Stomach (tissue), 9 donors: ENCODE results near the gene PEX10. TPM values are rescaled to one million over a fixed set of nuclear protein-coding genes. Genes with fewer than 3 reads are reported as not detected.
A peak's percentile ranks its signal among the peaks of the same experiment; 100 is the strongest.

Experiments
- DNase-seq, 2 donors: peaks; one replicate each; pipeline versions ENCODE4 v3.0.0 to v3.0.0-alpha.2; 2013 to 2019
- H3K27ac ChIP-seq, 5 donors: fragments of 200-600 bp in 4 of 5; sonication (generic) in 4 of 5; one replicate each; pipeline ENCODE4 v1.5.1; 2013 to 2019; ENCODE audit warnings: mild to moderate bottlenecking in 1 of 5, moderate library complexity in 1 of 5
- H3K27me3 ChIP-seq, 3 donors: fragments of 200-600 bp; sonication (generic); one replicate each; pipeline ENCODE4 v1.5.1; 2017 to 2019; ENCODE audit warnings: mixed run types in 1 of 3
- H3K36me3 ChIP-seq, 4 donors: fragments of 200-600 bp; sonication (generic); 1 replicate in 3 of 4; 2 replicates in 1 of 4; pipeline ENCODE4 v1.5.1; 2016 to 2019
- H3K4me1 ChIP-seq, 4 donors: fragments of 200-600 bp; sonication (generic); one replicate each; pipeline ENCODE4 v1.5.1; 2016 to 2019
- H3K4me3 ChIP-seq, 4 donors: fragments of 200-600 bp; sonication (generic) in 3 of 4; one replicate each; pipeline ENCODE4 v1.5.1; 2016 to 2019; ENCODE audit warnings: mild to moderate bottlenecking in 1 of 4
- H3K9me3 ChIP-seq, 4 donors: fragments of 200-600 bp; sonication (generic); one replicate each; pipeline ENCODE4 v1.5.1; 2016 to 2019
- EP300 ChIP-seq: sonication (generic); formaldehyde crosslinking; IDR thresholded peaks from one replicate; pipeline ENCODE4 v1.6.1; 2017; ENCODE audit warnings: antibody characterized with exemption
- POLR2A ChIP-seq, 4 donors: fragments of 450-650 bp; IDR thresholded peaks; one replicate each; pipeline ENCODE4 v1.6.1; 2016; ENCODE audit warnings: antibody characterized with exemption in 4 of 4, control low read depth in 2 of 4, mild to moderate bottlenecking in 1 of 4, moderate library complexity in 1 of 4
- POLR2AphosphoS5 ChIP-seq, 3 donors: sonication (generic); formaldehyde crosslinking; IDR thresholded peaks; one replicate each; pipeline ENCODE4 v1.6.1; 2016; ENCODE audit warnings: antibody characterized with exemption in 3 of 3
- WGBS, 5 donors: extraction: QIAGEN DNeasy Blood & Tissue Kit in 3 of 5; methylation state at CpG; one replicate each; pipeline versions ENCODE4 v1.1.5 to v1.1.7; 2013 to 2018; 5-methylcytosine and 5-hydroxymethylcytosine counted together
- intact Hi-C: fragments of 100-400 bp; cut with DNase I; formaldehyde crosslinking; loops from one replicate; pipeline ENCODE4 v1.15.1; 2023; ENCODE audit warnings: low total_unique reads
- polyA plus RNA-seq, 3 donors: library from polyadenylated mRNA; stranded (reverse); fragments of 200-250 nt; gene quantifications; one replicate each; pipeline ENCODE4 v1.2.3, GENCODE V29; 2013
- total RNA-seq, 5 donors: library from RNA; depleted of rRNA; stranded (reverse); fragments of >200 nt; gene quantifications; one replicate each; pipeline versions ENCODE4 v1.1.0 to v1.2.3, GENCODE V29; 2014 to 2016
- TF ChIP-seq, protein P1 (sequence below), 7 experiments: fragments of 450-650 bp in 4 of 7; fragments of 200-600 bp in 3 of 7; sonication (generic) in 3 of 7; IDR thresholded peaks; one replicate each; pipeline ENCODE4 v1.5.1; 2016 to 2019; ENCODE audit warnings: antibody characterized with exemption in 7 of 7, control low read depth in 2 of 7, mild to moderate bottlenecking in 1 of 7
- donor health status: healthy with polysubstance abuse.
- donor health status: Bipolar disorder and iron deficiency.
- donor health status: healthy.

PEX10 gene
- total and polyA plus RNA-seq, 8 donors, result 0.87 to 27.2 (median 15.7) TPM

DNA sequence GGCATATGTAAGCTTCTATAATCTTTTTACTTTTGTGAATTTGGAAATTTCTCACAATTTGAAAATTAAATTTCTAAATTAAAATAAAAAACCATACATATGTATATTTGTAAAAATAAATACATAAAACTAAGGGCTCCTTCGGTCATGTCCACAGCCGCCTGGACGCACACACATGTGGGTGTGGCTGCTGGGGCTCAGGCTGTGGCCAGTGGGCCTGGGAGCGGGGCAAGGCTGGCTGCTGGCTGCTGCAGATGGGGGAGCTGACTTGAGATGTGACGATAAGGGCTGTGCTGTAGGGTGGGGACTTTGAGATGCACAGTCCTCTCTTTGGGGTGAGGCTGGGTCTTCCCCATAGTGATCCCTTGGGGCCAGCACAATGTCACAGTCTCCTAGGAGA is 15.9 kb downstream of the PEX10 start:
- no peak overlapping the region for H3K27ac ChIP-seq
- intact Hi-C loops, result no loop called here
- peaks cover 28 to 44% (median 34%) of the 10 kb centered on the region in 4 donors for H3K4me1 ChIP-seq
- H3K4me3 ChIP-seq, result no peak overlapping the region
- peaks cover 49 to 83% (median 76%) of the 10 kb centered on the region in 4 donors for H3K36me3 ChIP-seq
- H3K9me3 ChIP-seq, result no peaks in the 10 kb centered on the region
- WGBS, 5 donors, result 90 to 93% (median 92%) methylated on average over 5 of the region's 5 CpGs
- DNase-seq, result no peak
- H3K27me3 ChIP-seq, result no peaks in the 10 kb centered on the region
- TF ChIP-seq EP300, result no peak
- no peak for TF ChIP-seq POLR2A (IDR thresholded peaks at IDR 0.05)
- TF ChIP-seq POLR2AphosphoS5 (IDR thresholded peaks at IDR 0.05), result no peak
- TF ChIP-seq, protein P1, sequence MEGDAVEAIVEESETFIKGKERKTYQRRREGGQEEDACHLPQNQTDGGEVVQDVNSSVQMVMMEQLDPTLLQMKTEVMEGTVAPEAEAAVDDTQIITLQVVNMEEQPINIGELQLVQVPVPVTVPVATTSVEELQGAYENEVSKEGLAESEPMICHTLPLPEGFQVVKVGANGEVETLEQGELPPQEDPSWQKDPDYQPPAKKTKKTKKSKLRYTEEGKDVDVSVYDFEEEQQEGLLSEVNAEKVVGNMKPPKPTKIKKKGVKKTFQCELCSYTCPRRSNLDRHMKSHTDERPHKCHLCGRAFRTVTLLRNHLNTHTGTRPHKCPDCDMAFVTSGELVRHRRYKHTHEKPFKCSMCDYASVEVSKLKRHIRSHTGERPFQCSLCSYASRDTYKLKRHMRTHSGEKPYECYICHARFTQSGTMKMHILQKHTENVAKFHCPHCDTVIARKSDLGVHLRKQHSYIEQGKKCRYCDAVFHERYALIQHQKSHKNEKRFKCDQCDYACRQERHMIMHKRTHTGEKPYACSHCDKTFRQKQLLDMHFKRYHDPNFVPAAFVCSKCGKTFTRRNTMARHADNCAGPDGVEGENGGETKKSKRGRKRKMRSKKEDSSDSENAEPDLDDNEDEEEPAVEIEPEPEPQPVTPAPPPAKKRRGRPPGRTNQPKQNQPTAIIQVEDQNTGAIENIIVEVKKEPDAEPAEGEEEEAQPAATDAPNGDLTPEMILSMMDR (IDR thresholded peaks at IDR 0.05), result no peak

- H3K9me3 ChIP-seq, result no peaks in the 10 kb centered on the region
- DNase-seq, result no peak
- WGBS, 5 donors, result 80 to 93% (median 88%) methylated on average over 17 of the region's 17 CpGs
- TF ChIP-seq, protein P1 (IDR thresholded peaks at IDR 0.05), result no peak
- TF ChIP-seq POLR2A (IDR thresholded peaks at IDR 0.05) (no peak), EP300 (no peak)
- no peaks in the 10 kb centered on the region for H3K27me3 ChIP-seq
- no peak overlapping the region for H3K27ac ChIP-seq
- peaks cover 28 to 46% (median 36%) of the 10 kb centered on the region in 4 donors for H3K4me1 ChIP-seq
- no peak overlapping the region for H3K4me3 ChIP-seq
- peaks cover 48 to 80% (median 74%) of the 10 kb centered on the region in 4 donors for H3K36me3 ChIP-seq
- intact Hi-C loops, result no loop called here
These were observed 16.3 kb downstream of the PEX10 start for GRCh38 chr1:2396059-2396458.

DNA sequence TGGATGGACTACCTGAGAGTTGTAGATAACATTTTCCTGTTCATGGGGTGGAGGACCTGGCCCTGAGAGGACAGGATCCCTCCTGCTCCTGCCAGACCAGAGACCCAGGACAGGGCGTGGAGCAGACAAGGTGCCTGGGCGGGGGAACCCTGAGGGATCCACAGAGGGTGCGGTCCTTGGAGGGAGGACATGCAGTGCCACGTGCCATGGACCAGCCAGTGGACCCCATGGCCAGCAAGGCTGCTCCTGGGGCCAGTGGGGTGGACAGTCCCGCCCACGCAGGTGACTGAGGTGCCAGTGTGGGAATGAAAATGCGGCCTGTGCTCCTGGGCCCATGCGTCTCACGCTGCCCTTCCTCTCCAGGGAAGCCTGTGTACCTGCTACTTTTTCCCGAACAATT is 17.1 kb downstream of the PEX10 start:
- peaks cover 40 to 72% (median 66%) of the 10 kb centered on the region in 4 donors for H3K36me3 ChIP-seq
- no peaks in the 10 kb centered on the region for H3K27me3 ChIP-seq
- WGBS, 5 donors, result 73 to 81% (median 79%) methylated on average over 10 of the region's 10 CpGs
- H3K4me1 ChIP-seq, result peaks cover 36 to 54% (median 44%) of the 10 kb centered on the region in 4 donors
- H3K27ac ChIP-seq, result peak overlapping the region in 2 of 5 donors; percentile 27 to 29
- TF ChIP-seq, protein P1 (IDR thresholded peaks at IDR 0.05), result no peak
- TF ChIP-seq EP300 (no peak), POLR2A (IDR thresholded peaks at IDR 0.05) (no peak), POLR2AphosphoS5 (IDR thresholded peaks at IDR 0.05) (no peak)
- no peak overlapping the region for H3K4me3 ChIP-seq
- DNase-seq, result no peak
- no peaks in the 10 kb centered on the region for H3K9me3 ChIP-seq
- intact Hi-C loops, result no loop called here

DNA sequence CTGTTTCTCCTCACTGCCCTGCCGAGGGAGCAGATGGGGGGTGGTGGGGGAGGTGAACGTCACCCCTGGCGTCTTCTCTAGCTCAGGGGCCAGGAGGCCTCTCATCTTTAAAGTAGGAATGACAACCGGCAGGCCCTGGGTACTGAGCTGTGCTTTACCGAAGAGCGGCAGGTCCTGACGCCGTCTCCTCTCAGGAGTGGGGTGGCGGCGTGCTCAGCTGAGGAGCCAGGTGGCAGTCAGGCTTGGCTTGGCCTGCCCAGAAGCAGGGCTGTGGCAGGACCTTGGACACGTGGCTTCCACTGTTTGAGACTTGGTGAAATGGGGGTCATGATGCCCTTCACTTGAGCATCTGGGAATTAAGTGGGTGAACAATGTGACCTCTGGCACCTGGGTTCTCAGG is 17.6 kb downstream of the PEX10 start:
- 59 to 78% (median 59%) methylated on average over 8 to 11 of the region's 11 CpGs for WGBS, 5 donors
- peaks cover 36 to 67% (median 61%) of the 10 kb centered on the region in 4 donors for H3K36me3 ChIP-seq

More for the DNA sequence above, 17.6 kb downstream of the PEX10 start:
- H3K9me3 ChIP-seq, result no peaks in the 10 kb centered on the region
- TF ChIP-seq POLR2A (IDR thresholded peaks at IDR 0.05) (no peak), EP300 (no peak), POLR2AphosphoS5 (IDR thresholded peaks at IDR 0.05) (no peak)
- TF ChIP-seq, protein P1 (IDR thresholded peaks at IDR 0.05), result no peak
- H3K27ac ChIP-seq, result peak overlapping the region in 4 of 5 donors; percentile 9 to 32 (median 28)
- H3K4me3 ChIP-seq, result peak overlapping the region in 1 of 4 donors; percentile 100
- intact Hi-C loops, result no loop called here
- no peaks in the 10 kb centered on the region for H3K27me3 ChIP-seq
- H3K4me1 ChIP-seq, result peaks cover 38 to 59% (median 48%) of the 10 kb centered on the region in 4 donors
- DNase-seq, result no peak
